Stomach (tissue), 9 donors: ENCODE data around the gene PTPRG. TPM values are rescaled to one million over a fixed set of nuclear protein-coding genes. Genes with fewer than 3 reads are reported as not detected.

Experiments used
- DNase-seq, 2 donors: peaks; one replicate each; pipeline versions ENCODE4 v3.0.0 to v3.0.0-alpha.2; 2013 to 2019
- H3K27ac ChIP-seq, 5 donors: fragments of 200-600 bp in 4 of 5; sonication (generic) in 4 of 5; one replicate each; pipeline ENCODE4 v1.5.1; 2013 to 2019; ENCODE audit warnings: mild to moderate bottlenecking in 1 of 5, moderate library complexity in 1 of 5
- H3K27me3 ChIP-seq, 3 donors: fragments of 200-600 bp; sonication (generic); one replicate each; pipeline ENCODE4 v1.5.1; 2017 to 2019; ENCODE audit warnings: mixed run types in 1 of 3
- H3K36me3 ChIP-seq, 4 donors: fragments of 200-600 bp; sonication (generic); 1 replicate in 3 of 4; 2 replicates in 1 of 4; pipeline ENCODE4 v1.5.1; 2016 to 2019
- H3K4me1 ChIP-seq, 4 donors: fragments of 200-600 bp; sonication (generic); one replicate each; pipeline ENCODE4 v1.5.1; 2016 to 2019
- H3K4me3 ChIP-seq, 4 donors: fragments of 200-600 bp; sonication (generic) in 3 of 4; one replicate each; pipeline ENCODE4 v1.5.1; 2016 to 2019; ENCODE audit warnings: mild to moderate bottlenecking in 1 of 4
- H3K9me3 ChIP-seq, 4 donors: fragments of 200-600 bp; sonication (generic); one replicate each; pipeline ENCODE4 v1.5.1; 2016 to 2019
- CTCF ChIP-seq, 7 experiments: fragments of 450-650 bp in 4 of 7; fragments of 200-600 bp in 3 of 7; sonication (generic) in 3 of 7; IDR thresholded peaks; one replicate each; pipeline ENCODE4 v1.5.1; 2016 to 2019; ENCODE audit warnings: antibody characterized with exemption in 7 of 7, control low read depth in 2 of 7, mild to moderate bottlenecking in 1 of 7
- EP300 ChIP-seq: sonication (generic); formaldehyde crosslinking; IDR thresholded peaks from one replicate; pipeline ENCODE4 v1.6.1; 2017; ENCODE audit warnings: antibody characterized with exemption
- POLR2A ChIP-seq, 4 donors: fragments of 450-650 bp; IDR thresholded peaks; one replicate each; pipeline ENCODE4 v1.6.1; 2016; ENCODE audit warnings: antibody characterized with exemption in 4 of 4, control low read depth in 2 of 4, mild to moderate bottlenecking in 1 of 4, moderate library complexity in 1 of 4
- POLR2AphosphoS5 ChIP-seq, 3 donors: sonication (generic); formaldehyde crosslinking; IDR thresholded peaks; one replicate each; pipeline ENCODE4 v1.6.1; 2016; ENCODE audit warnings: antibody characterized with exemption in 3 of 3
- WGBS, 5 donors: extraction: QIAGEN DNeasy Blood & Tissue Kit in 3 of 5; methylation state at CpG; one replicate each; pipeline versions ENCODE4 v1.1.5 to v1.1.7; 2013 to 2018; 5-methylcytosine and 5-hydroxymethylcytosine counted together
- intact Hi-C: fragments of 100-400 bp; cut with DNase I; formaldehyde crosslinking; loops from one replicate; pipeline ENCODE4 v1.15.1; 2023; ENCODE audit warnings: low total_unique reads
- polyA plus RNA-seq, 3 donors: library from polyadenylated mRNA; stranded (reverse); fragments of 200-250 nt; gene quantifications; one replicate each; pipeline ENCODE4 v1.2.3, GENCODE V29; 2013
- total RNA-seq, 5 donors: library from RNA; depleted of rRNA; stranded (reverse); fragments of >200 nt; gene quantifications; one replicate each; pipeline versions ENCODE4 v1.1.0 to v1.2.3, GENCODE V29; 2014 to 2016
- donor health status: healthy with polysubstance abuse.
- donor health status: Bipolar disorder and iron deficiency.
- donor health status: healthy.

The PTPRG gene
- total and polyA plus RNA-seq, 8 donors, result 2.4 to 96.0 (median 22.0) TPM

- Histone ChIP-seq H3K4me1 (no peaks in the 10 kb centered on the region), H3K27ac (no peak overlapping the region), H3K27me3 (no peaks in the 10 kb centered on the region), H3K4me3 (no peak overlapping the region), H3K36me3 (peaks cover 0 to 5% (median 0%) of the 10 kb centered on the region in 4 donors), H3K9me3 (no peaks in the 10 kb centered on the region)
- intact Hi-C loops, result no loop called here
- no peak for DNase-seq
- 87 to 92% (median 89%) methylated on average over 12 of the region's 12 CpGs for WGBS, 5 donors
- TF ChIP-seq POLR2AphosphoS5 (IDR thresholded peaks at IDR 0.05), result no peak
- TF ChIP-seq CTCF (IDR thresholded peaks at IDR 0.05), result no peak
- no peak for TF ChIP-seq POLR2A (IDR thresholded peaks at IDR 0.05)
- TF ChIP-seq EP300, result no peak
Observed at GRCh38 chr3:62167566-62168262, 606.3 kb downstream of the PTPRG start.

GRCh38 chr3:62168356-62168755 is 607.0 kb downstream of the PTPRG start:
- no peaks in the 10 kb centered on the region for H3K4me1 ChIP-seq
- H3K36me3 ChIP-seq, result peaks cover 0 to 5% (median 0%) of the 10 kb centered on the region in 4 donors
- no peaks in the 10 kb centered on the region for H3K9me3 ChIP-seq
- H3K27me3 ChIP-seq, result no peaks in the 10 kb centered on the region
- intact Hi-C loops, result no loop called here
- H3K4me3 ChIP-seq, result no peak overlapping the region
- WGBS, 5 donors, result 86 to 96% (median 94%) methylated on average over 3 of the region's 3 CpGs
- no peak for DNase-seq
- TF ChIP-seq POLR2A (IDR thresholded peaks at IDR 0.05), result no peak
- no peak for TF ChIP-seq POLR2AphosphoS5 (IDR thresholded peaks at IDR 0.05)
- no peak for TF ChIP-seq EP300
- no peak overlapping the region for H3K27ac ChIP-seq

GRCh38 chr3:62169906-62170660 is 608.7 kb downstream of the PTPRG start:
- H3K36me3 ChIP-seq, result peaks cover 0 to 5% (median 0%) of the 10 kb centered on the region in 4 donors
- no peak overlapping the region for H3K27ac ChIP-seq
- 77 to 85% (median 81%) methylated on average over 4 of the region's 4 CpGs for whole genome bisulfite sequencing, 5 donors

GRCh38 chr3:62171789-62172188 is 610.4 kb downstream of the PTPRG start:
- peaks cover 0 to 5% (median 0%) of the 10 kb centered on the region in 4 donors for H3K36me3 ChIP-seq
- no peak for TF ChIP-seq POLR2AphosphoS5 (IDR thresholded peaks at IDR 0.05)
- no peak for TF ChIP-seq EP300
- no peak for TF ChIP-seq POLR2A (IDR thresholded peaks at IDR 0.05)
- TF ChIP-seq CTCF (IDR thresholded peaks at IDR 0.05), result no peak
- H3K4me1 ChIP-seq, result no peaks in the 10 kb centered on the region
- intact Hi-C loops, result no loop called here
- no peak for DNase-seq
- 82 to 96% (median 92%) methylated on average over 2 of the region's 2 CpGs for WGBS, 5 donors
- H3K27me3 ChIP-seq, result no peaks in the 10 kb centered on the region
- H3K4me3 ChIP-seq, result no peak overlapping the region
- H3K27ac ChIP-seq, result no peak overlapping the region
- H3K9me3 ChIP-seq, result no peaks in the 10 kb centered on the region

More at GRCh38 chr3:62169906-62170660, 608.7 kb downstream of the PTPRG start:
- H3K9me3 ChIP-seq, result no peaks in the 10 kb centered on the region
- H3K27me3 ChIP-seq, result no peaks in the 10 kb centered on the region
- intact Hi-C loops, result no loop called here
- no peaks in the 10 kb centered on the region for H3K4me1 ChIP-seq
- no peak for DNase-seq
- TF ChIP-seq POLR2A (IDR thresholded peaks at IDR 0.05) (no peak), CTCF (IDR thresholded peaks at IDR 0.05) (no peak), POLR2AphosphoS5 (IDR thresholded peaks at IDR 0.05) (no peak), EP300 (no peak)
- no peak overlapping the region for H3K4me3 ChIP-seq
